NCI-H2196 (cell line): ENCODE data around the gene CALR.
"Not testable (repeated sequence)": the region's sequence is repeated elsewhere in the genome, so short reads cannot be mapped to it uniquely, and the experiment has no call there.

Experiments used
- DNase-seq: peaks from one replicate; lab custom pipeline; 2025; ENCODE audit not compliant: unreplicated experiment; lab: John Stamatoyannopoulos, UW

The CALR gene

DNA sequence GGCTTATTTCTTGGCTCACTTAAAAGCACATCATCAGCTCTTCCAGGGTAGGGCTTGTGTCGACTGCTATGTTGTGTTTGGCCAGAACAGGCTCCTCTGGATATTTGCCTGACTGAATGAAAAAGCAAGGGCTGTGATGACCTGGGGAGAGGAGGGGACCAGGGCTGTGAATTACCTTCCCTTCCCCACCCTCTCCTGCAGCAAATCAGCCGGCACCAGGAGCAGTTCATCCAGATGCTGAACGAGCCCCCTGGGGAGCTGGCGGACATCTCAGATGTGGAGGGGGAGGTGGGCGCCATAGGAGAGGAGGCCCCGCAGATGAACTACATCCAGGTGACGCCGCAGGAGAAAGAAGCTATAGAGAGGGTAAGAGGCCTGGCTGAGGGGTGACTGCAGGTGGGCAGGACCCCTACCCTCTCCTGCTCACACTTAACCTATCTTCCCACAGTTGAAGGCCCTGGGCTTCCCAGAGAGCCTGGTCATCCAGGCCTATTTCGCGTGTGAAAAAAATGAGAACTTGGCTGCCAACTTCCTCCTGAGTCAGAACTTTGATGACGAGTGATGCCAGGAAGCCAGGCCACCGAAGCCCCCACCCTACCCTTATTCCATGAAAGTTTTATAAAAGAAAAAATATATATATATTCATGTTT lies 14.2 kb downstream of the CALR start:
- no peak for DNase-seq

DNA sequence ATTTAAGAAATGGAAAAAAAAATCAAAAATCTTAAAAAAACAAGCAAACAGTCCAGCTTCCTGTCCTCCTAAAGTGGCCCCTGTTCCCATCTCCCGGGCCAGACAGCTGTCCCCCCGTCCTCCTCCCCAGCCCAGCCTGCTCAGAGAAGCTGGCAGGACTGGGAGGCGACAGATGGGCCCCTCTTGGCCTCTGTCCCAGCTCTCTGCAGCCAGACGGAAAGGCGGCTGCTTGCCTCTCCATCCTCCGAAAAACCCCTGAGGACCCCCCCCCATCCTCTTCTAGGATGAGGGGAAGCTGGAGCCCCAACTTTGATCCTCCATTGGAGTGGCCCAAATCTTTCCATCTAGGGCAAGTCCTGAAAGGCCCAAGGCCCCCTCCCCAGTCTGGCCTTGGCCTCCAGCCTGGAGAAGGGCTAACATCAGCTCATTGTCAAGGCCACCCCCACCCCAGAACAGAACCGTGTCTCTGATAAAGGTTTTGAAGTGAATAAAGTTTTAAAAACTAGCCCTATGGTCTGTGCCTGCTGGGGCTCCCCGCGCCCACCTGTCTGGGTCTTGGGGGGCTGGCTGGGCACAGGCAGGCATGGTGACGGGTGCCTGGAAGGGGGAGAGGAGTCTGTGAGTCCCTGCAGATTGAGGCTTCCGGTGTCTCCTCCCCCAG lies 14.9 kb downstream of the CALR start:
- no peak for DNase-seq

DNA sequence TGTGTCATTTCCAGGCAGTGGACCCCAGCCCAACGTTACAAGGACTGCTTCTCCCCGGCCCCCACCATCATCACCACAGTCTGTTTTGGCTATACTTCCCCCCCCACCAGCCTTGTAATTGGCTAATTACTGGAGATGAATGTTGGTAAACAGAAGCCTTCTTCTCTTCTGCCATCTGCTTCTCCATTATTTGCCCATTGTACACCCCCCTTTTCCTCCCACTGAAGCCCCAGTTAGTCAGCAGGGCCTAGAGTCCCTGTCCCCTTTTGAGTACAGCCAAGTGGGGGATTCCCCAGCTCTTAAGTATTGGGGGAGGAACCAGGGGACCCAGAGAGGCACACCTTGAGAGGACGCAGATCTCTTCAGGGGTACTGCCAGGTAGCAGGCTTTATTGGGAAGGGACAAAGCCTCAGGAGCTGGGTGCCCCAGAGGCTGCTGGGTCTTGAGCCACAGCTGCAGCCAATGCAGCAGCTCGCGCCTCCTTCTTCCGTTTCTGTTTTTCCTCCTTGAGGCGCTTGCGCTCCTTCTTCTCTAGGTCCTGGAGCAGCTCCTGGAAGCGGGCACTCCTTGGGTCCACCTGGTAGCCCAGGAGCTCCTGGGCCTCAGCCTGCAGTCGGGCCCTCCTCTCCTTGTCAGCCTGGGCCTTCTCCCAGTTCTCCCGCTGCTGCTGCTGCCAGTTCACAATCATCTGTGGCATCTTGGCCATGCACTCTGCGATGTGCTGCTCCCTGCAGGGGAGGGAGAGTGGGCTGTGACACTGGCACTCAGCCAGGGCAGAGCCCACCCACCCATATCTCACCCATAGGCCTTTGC lies 15.6 kb downstream of the CALR start:
- no peak for DNase-seq

DNA sequence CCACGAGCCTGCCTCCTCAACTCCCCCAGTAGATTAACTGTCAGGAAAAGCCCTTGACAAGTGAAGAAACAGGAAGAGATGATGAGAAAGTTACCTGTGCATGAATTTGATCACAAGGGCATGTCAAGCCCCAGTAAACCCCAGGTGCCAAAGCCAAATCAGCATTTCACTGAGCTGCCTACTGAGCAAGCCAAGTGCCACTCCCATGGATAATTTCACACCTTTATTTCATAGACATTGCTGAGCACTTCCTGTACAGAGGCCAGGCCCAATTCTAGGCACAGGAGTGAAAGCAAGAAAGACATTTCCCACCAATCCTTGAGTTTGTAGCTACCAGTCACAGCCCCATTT lies 16.2 kb downstream of the CALR start:
- DNase-seq: no peak

DNA sequence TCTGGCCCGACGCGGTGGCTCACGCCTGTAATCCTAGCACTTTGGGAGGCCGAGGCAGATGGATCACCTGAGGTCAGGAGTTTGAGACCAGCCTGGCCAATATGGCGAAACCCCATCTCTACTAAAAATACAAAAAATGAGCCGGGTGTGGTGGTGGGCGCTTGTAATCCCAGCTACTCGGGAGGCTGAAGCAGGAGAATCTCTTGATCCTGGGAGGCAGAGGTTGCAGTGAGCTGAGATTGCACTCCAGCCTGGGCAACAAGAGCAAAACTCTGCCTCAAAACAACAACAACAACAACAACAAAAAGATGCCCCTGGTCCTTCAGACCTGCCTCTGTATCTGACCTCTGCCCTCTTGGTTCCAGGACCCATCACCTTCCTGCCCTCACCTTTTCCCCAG lies 17.2 kb downstream of the CALR start:
- DNase-seq: not testable (repeated sequence)

DNA sequence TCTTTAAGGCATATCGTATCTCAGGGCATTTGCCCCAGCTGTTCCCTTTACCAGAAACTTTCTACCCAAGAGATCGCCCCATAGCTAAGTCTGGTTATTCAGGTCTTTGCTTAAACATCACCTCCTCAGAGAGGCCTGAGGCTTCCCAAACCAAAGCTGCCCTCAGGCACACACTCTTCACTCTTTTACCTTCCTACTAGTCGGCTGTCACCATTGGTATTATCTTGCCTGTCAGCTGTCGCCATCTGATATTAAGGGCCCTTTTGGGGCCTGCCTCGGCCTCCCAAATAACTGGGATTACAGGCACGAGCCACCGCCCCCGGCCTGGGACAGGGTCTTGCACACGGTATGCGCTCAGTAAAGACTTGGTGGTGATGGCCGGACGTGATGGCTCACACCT lies 17.6 kb downstream of the CALR start:
- no peak for DNase-seq

DNA sequence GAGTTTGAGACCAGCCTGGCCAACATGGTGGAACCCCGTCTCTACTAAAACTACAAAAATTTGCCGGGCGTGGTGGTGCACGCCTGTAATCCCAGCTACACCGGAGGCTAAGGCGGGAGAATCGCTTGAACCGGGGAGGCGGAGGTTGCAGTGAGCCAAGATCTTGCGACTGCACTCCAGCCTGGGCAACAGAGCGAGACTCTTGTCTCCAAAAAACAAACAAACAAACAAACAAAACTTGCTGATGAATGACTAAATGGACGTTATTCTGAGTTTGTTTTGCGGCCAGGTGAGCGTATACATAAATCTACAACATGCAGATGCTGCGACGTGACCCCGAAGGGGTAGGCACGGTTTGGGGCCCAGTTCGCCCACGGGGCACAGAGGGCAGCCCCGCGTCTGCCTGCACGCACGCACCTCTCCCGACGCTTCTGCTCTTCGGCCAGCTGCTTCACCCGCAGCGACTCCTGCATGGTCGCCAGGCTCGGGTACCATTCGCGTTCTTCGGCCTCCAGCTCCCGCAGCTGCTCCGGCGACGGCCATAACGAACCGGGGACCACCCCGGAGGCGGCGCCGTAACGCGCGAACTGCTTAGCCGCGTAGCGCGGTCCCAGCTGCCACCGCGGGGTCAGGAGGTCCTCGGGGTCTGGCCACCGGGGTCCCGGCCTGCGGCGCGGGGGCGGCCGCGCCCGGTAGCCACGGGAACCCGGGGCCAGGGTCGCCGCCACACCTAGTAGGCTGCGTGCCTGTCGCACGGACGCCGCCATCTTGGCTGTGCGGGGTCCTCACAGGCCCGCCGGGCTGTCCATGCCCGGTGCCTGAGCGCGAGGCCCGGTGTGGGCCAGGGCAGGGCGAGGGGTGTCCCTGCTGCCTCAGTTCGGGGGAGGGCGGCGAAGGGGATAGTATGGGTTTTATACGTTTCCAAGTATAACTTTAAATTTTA lies 18.3 kb downstream of the CALR start, which contains the start of gene GADD45GIP1:
Gene GADD45GIP1 (minus strand): TSS at position 778 of the 943 bp plus-strand sequence. CDS start 11 bp downstream, at position 767.
- DNase-seq: peak; percentile 78

DNA sequence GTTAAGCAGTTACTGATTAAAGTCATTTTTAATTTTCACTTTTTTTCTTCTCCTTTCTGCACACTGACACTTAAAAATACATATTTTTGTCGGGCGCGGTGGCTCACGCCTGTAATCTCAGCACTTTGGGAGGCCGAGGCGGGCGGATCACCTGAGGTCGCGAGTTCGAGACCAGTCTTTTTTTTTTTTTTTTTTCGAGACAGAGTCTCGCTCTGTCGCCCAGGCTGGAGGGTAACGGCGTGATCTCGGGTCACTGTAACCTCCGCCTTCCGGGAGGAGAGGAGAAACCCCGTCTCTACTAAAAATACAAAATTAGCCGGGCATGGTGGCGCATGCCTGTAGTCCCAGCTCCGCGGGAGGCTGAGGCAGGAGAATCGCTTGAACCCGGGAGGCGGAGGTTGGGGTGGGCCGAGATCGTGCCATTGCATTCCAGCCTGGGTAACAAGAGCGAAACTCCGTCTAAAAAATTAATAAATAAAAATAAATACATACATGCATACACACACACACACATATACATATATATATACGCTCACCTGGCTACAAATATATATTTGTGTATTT lies 19.1 kb downstream of the CALR start:
- DNase-seq: not testable (repeated sequence)

DNA sequence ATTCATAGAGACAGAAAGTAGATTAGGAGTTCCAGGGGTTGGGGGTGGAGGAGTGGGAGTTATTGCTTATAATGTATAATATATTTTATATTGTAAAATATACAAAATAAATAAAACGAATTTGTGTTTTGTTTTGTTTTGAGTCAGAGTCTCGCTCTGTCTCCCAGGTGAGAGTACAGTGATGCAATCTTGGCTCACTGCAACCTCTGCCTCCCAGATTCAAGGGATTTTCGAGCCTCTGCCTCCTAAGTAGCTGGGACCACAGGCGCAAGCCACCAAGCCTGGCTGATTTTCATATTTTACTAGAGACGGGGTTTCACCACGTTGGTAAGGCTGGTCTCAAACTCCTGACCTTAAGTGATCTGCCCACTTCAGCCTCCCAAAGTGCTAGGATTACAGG lies 21.1 kb downstream of the CALR start:
- DNase-seq: no peak

DNA sequence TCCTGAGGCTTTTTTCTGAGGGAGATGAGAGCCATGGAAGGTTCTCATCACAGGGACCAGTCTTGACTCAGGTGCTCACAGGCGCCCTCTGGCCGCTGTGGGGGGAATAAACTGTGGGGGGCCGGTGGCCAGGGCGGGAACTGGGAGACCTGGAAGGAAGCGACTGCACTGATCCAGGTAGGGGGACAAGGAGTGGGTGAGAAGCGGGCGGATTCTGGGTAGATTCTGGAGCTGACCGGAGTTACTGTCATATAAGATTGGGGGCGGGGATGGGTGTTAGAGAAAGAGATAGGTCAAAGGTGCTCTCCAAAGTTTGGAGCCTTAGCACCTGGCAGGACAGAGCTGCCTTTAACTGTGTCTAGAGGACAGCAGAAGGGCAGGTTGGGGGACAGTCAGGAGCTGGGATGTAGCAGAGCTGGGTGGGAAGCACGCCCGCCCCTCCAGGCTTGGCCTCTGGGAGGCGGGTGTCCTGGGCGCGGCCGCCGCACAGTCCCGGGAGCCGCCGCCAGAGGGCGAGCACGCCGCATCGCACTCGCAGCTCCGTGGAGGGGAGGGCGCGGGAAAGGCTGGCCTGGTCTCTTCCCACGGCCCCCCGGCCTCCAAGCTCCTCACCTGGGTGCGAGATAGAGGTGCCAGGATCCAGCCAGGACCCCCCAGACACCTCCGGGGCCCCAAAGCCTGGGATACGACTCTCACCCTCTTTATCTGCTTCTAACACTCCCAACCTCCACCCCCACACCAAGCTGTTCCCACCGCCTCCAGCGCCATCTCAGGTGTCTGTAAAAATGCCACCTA lies 26.8 kb downstream of the CALR start:
- peak; percentile 82 for DNase-seq

DNA sequence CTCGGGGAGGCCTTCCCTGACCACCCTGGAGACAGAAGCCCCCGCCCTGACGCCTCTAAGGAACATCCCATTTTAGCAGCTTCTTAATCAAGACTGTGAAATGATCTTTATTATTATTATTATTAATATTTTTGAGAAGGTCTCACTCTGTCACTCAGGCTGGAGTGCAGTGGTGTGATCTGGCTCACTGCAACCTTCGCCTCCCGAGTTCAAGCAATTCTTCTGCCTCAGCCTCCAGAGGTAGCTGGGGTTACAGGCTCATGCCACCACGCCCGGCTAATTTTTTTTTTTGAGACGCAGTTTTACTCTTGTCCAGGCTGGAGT lies 27.4 kb downstream of the CALR start:
- DNase-seq: no peak

DNA sequence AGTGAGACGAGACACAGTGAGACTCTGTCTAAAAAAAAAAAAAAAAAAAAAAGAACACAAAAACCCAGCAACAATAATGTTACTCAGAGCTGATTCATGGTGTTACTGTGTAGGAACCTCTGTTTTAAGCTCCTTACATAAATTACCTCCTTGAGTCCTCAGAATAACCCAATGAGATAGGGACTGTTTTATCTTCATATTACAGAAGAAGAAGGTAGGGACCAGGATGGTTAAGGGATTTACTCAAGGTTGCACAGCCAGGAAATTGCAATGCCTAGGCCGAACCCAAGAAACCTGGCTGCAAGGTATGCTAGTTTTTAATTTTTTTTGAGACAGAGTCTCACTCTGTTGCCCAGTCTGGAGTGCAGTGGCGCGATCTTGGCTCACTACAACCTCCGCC lies 29.5 kb downstream of the CALR start:
- DNase-seq: no peak

DNA sequence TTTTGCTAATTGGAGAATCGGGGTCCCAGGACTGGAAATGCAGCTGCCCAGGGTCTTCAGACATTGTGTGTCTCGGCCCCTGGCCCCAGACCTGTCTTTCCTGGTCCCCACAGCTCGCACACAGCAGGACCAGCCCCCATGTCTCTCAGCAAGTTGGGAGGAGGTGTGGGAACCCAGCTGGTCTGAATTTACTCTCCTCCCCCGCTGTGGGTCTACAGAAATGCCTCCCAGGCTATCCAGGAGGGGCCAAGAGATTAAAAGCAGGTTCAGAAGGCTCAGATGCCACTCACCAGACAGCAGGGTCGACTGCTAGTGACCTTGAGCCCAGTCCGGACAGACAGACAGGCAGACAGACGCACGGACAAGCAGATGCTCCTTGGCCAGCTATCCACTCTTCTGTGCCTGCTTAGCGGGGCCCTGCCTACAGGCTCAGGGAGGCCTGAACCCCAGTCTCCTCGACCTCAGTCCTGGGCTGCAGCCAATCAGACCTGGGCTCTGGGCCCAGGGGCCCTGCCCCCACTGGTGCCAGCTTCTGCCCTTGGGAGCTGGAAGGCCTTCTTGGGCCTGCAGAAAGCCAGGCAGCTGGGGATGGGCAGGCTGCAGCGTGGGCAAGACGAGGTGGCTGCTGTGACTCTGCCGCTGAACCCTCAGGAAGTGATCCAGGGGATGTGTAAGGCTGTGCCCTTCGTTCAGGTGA lies 31.0 kb downstream of the CALR start, which contains the start of gene DAND5:
Gene DAND5 (plus strand): TSS at position 285 of the 697 bp plus-strand sequence. CDS start 85 bp downstream, at position 370.
- peak; percentile 62 for DNase-seq

DNA sequence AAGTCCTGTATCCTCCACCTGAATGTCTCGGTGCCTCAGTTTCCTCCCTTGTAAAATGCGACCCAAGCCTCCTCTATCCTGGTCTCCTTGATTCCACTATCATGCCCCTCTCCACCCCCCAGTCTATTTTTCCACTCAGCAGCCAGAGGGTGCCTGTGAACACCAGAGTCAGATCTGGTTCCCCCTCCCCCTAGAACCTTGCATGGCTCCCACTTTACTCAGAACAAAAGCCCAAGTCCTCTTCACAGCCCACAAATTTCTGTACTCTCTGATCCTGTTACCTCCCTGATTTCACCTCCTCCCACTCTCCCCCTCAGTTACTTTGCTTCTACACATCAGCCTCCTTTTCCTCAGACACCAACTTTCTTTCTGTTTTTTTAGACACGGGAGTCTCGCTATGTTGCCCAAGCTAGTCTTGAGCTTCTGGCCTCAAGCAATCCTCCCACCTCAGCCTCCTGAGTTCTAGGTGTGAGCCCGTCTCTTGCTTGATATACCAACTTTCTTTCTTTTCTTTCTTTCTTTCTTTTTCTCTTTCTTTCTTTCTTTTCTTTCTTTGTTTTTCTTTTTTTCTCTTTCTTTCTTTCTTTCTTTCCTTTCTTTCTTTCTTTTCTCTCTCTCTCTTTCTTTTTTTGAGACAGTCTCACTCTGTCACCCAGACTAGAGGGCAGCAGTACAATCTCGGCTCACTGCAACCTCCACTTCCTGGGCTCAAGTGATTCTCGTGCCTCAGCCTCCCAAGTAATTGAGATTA lies 31.8 kb downstream of the CALR start:
- DNase-seq: no peak

DNA sequence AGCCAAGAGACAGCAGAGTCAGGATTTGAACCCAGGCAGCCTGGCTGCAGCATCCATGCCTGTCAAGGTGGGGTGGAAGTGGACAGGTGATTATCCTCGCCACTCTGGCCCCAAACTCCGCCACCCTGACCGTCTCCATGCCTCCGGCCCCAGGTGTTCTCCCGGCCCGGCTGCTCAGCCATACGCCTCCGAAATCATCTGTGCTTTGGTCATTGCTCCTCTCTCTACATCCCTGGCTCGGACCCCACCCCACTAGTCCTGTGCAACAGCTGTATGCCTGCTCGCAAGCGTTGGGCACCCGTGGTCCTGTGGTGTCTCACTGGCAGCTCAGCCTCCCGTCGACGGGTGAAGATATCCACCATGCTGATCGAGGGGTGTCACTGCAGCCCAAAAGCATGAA lies 34.8 kb downstream of the CALR start:
- DNase-seq: no peak

DNA sequence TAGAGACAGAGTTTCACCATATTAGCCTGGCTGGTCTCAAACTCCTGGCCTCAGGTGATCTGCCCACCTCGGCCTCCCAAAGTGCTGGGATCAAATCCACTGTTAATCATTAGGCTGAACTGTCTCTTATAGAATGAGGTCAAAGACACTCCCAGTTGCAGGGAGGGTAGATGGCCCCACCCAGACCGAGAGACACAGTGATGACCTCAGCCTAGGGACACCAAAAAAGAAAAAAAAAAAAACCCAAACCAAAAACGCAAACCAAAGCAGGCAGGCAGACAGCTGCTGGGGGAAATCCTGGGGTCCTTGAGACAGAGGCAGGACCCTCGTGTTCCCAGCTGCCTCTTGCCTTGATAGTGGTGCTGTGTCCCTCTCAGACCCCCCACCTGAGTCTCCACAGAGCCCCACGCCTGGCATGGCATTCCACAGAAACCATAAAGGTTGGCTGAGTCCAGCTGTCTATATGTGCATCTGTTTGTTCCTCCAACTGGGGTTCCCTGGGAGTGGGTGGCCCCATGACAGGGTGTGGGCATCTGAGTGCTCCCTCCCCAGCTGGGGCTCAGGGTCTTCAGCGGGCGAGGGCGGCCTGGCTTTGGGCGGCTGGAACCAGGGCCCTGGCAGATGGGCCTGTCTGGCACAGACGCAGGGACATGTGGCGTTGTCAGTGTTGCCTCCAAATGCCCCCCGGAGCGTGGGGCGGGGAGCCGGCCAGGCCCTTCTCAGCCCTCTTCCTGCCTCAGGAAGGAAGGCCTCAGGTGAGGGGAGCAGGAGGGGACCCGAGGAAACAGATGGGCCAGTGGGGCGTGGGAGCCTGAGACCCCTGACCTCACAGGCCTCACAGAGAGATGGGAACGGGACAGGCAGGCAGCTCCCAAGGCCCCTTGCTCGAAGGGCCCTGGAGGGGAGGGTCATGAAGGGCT lies 36.2 kb downstream of the CALR start:
- no peak for DNase-seq

DNA sequence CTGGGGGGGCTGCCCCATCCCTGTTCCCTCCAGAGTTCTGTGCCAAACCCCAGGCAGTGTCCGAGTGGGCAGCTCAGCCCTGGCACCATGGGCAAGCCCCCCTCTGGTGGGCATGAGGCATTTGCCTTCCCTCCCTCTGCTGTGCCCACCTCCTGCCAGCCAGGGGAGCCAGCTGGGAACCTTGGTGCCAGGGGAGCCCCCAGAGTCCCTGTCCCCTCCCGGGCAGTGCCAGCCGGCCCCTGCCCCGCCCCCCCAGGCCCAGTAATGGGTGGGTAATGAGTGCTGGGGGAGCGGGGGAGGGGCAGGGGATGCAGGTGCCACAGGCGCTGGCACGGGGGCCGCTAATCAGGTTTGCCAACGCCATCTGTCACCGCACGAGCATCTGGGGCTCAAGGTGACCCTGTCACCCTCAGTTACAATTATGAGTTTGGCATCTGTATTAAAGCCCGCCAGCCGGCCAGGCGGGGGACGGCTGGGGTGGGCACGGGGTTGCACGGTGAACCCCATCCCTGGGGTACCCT lies 36.9 kb downstream of the CALR start:
- no peak for DNase-seq
